ENCODE results near the gene MAPK8.

GRCh38 chr10:48462482-48463020, 156.1 kb downstream of the MAPK8 start:
- no peak for TF ChIP-seq POLR2AphosphoS5 (IDR thresholded peaks at IDR 0.05)
- no peak for TF ChIP-seq CTCF (IDR thresholded peaks at IDR 0.05)
- no peak for TF ChIP-seq POLR2A (IDR thresholded peaks at IDR 0.05)
